ENCODE data around the gene UBAP2L. TPM values are rescaled to one million over a fixed set of nuclear protein-coding genes. Genes with fewer than 3 reads are reported as not detected.

The UBAP2L gene
- total and polyA plus RNA-seq, 10 of the 15 experiments (the other 5 are each of a cell fraction or from before 2014, with no cell fraction given): 49.9 to 198 (median 152) TPM

DNA sequence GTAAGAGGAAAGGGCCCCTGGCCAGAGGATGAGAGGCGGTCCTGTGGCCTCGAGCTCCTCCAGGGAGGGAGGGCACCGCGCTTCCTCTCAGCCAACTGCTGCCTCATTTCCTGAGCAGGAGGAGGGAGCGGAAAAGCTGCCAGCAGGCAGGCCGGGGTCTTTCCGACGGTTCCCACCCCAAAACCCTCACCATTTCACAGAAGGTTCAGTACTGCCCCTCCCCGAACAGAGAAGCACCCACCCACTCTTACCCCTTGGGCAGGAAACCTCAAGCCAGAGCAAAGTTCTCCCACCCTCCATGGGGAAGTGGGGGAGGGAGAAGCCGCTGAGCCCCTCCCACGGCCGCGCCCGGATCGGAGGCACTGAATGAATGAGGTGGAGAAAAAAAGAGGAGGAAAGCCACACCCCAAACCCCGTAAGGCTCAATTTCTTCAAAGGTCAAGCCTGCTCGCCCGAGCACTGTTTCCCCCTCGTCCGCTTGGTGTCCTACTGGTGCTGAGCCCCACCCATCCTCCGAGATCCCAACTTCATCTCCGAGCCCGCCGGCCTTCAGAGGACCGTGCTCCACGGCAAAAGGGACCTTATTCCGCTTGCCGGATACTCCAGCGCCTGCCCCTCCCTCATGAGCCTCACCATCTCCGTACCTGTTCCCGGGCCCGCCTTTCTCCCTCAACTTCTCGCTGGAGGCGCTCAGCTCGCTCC lies 38.3 kb upstream of the UBAP2L start:
- intact Hi-C loops (cut with micrococcal nuclease; ENCODE audit: unreplicated experiment) (loop anchor here (2.0 to 5.0 kb wide), 2 partner anchors 38 to 190 kb away; partner anchors contain the start of genes RPS27 and UBAP2L), in situ Hi-C loops (cut with MboI) (loop anchor here (10.0 kb wide), 1 partner anchor 152 kb away; no protein-coding TSS in a partner anchor)
- Histone ChIP-seq H3K4me2 (ENCODE audit: control insufficient read depth, insufficient read depth) (peak overlapping the region; percentile 91), H3K9ac (ENCODE audit: control insufficient read depth, insufficient read depth, low read length) (peak overlapping the region; percentile 96), H3K4me3 (peak overlapping the region; percentile 99), H3K27ac (ENCODE audit: control insufficient read depth, insufficient read depth) (peak overlapping the region; percentile 94), H3K4me1 (ENCODE audit: control insufficient read depth, insufficient read depth, low read length) (peaks cover 14% of the 10 kb centered on the region), H3K36me3 (ENCODE audit: control insufficient read depth in 2 of 2, insufficient read depth in 2 of 2, low read length in 1 of 2) (peaks cover 0 to 19% of the 10 kb centered on the region in 2 experiments; a peak in 2 of 4 replicates), H3K79me2 (ENCODE audit: control insufficient read depth, insufficient read depth, low read length) (peaks cover 55% of the 10 kb centered on the region), H3K27me3 (replicated peaks in 1 of 2; ENCODE audit: control insufficient read depth in 2 of 2, insufficient read depth in 2 of 2, low read length in 1 of 2) (no peaks in the 10 kb centered on the region), H2AFZ (ENCODE audit: control insufficient read depth, low read depth, low read length) (peak overlapping the region; percentile 55), H3K9me3 (replicated peaks; ENCODE audit: control insufficient read depth, insufficient read depth, low read length) (no peaks in the 10 kb centered on the region), H4K20me1 (ENCODE audit: control insufficient read depth, insufficient read depth) (peaks cover 31% of the 10 kb centered on the region)
- under 1% methylated on average over 34 of the region's 35 CpGs for WGBS (ENCODE audit: insufficient coverage, insufficient replicate concordance, low lambda C conversion rate, missing lambda C conversion rate)
- DNase-seq (ENCODE audit: low read depth, low spot score) (peak; percentile 71), ATAC-seq (peak; percentile 77), FAIRE-seq (no peak)
- POLR2A ChIA-PET: interaction anchor here (0.5 to 3.9 kb wide), 11 partner anchors 14 to 283 kb away, joined by 3 to 20 read pairs (median 5); partner anchors contain the start of genes RPS27 and UBAP2L
- CTCF ChIA-PET: interaction anchor here (0.6 to 1.9 kb wide), 6 partner anchors 17 to 902 kb away, joined by 3 to 12 read pairs (median 4); no protein-coding TSS in a partner anchor
- SMC1A ChIA-PET (ENCODE audit: uncharacterized antibody, unreplicated experiment): interaction anchor here (0.7 to 4.1 kb wide), 6 partner anchors 24 to 192 kb away, joined by 3 to 22 read pairs (median 3); no protein-coding TSS in a partner anchor
- RAD21 ChIA-PET (ENCODE audit: unreplicated experiment): interaction anchor here (1.4 to 3.3 kb wide), 2 partner anchors 24 to 152 kb away, joined by 6 to 30 read pairs; no protein-coding TSS in a partner anchor
- BruUV-seq (replicated peaks): no TSS peak
- TF ChIP-seq ZNF217 (IDR thresholded peaks at IDR 0.05) (no peak), MLLT1 (IDR thresholded peaks at IDR 0.05) (peak; percentile 80; the same call in 1 of the 2 replicates), POLR2A (IDR thresholded peaks at IDR 0.05; ENCODE audit: low read depth, low read length) (peak; percentile 77), EP300 (IDR thresholded peaks at IDR 0.05; ENCODE audit: borderline replicate concordance in 1 of 2, control insufficient read depth in 1 of 2, low read depth in 2 of 2, low read length in 2 of 2) (peak in 1 of 2 experiments; percentile 16; a peak in 1 of 4 replicates), SMARCA5 (IDR thresholded peaks at IDR 0.05) (0 out of 2 replicates have a peak, but pooled peaks have one; percentile 8), TCF3 (IDR thresholded peaks at IDR 0.05; ENCODE audit: borderline replicate concordance, insufficient read depth, low read depth, low read length) (peak; percentile 65; the same call in 1 of the 2 replicates), JUND (IDR thresholded peaks at IDR 0.05; ENCODE audit: low read depth, low read length) (no peak), BHLHE40 (IDR thresholded peaks at IDR 0.05; ENCODE audit: borderline replicate concordance in 1 of 2, low read depth in 2 of 2, low read length in 1 of 2) (peak in 1 of 2 experiments; percentile 31; a peak in 1 of 4 replicates), EED (IDR thresholded peaks at IDR 0.05; ENCODE audit: low read depth) (peak; percentile 65), CHD1 (IDR thresholded peaks at IDR 0.05; ENCODE audit: low read depth, low read length) (no peak), ZNF24 (IDR thresholded peaks at IDR 0.05) (peak; percentile 41; the same call in 1 of the 2 replicates), RUNX3 (IDR thresholded peaks at IDR 0.05; ENCODE audit: low read length) (peak; percentile 54; the same call in 1 of the 2 replicates), BCL11A (IDR thresholded peaks at IDR 0.05; ENCODE audit: low read depth, low read length) (no peak; the same call in 1 of the 2 replicates), RB1 (IDR thresholded peaks at IDR 0.05; ENCODE audit: borderline replicate concordance) (no peak), NBN (IDR thresholded peaks at IDR 0.05) (peak; percentile 86; the same call in 1 of the 2 replicates)
- TF ChIP-seq, protein P1, sequence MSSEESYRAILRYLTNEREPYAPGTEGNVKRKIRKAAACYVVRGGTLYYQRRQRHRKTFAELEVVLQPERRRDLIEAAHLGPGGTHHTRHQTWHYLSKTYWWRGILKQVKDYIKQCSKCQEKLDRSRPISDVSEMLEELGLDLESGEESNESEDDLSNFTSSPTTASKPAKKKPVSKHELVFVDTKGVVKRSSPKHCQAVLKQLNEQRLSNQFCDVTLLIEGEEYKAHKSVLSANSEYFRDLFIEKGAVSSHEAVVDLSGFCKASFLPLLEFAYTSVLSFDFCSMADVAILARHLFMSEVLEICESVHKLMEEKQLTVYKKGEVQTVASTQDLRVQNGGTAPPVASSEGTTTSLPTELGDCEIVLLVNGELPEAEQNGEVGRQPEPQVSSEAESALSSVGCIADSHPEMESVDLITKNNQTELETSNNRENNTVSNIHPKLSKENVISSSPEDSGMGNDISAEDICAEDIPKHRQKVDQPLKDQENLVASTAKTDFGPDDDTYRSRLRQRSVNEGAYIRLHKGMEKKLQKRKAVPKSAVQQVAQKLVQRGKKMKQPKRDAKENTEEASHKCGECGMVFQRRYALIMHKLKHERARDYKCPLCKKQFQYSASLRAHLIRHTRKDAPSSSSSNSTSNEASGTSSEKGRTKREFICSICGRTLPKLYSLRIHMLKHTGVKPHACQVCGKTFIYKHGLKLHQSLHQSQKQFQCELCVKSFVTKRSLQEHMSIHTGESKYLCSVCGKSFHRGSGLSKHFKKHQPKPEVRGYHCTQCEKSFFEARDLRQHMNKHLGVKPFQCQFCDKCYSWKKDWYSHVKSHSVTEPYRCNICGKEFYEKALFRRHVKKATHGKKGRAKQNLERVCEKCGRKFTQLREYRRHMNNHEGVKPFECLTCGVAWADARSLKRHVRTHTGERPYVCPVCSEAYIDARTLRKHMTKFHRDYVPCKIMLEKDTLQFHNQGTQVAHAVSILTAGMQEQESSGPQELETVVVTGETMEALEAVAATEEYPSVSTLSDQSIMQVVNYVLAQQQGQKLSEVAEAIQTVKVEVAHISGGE (CRISPR knock-in tag; IDR thresholded peaks at IDR 0.05): no peak
